Endothelial cell of umbilical vein (primary cell): Measurements from ENCODE around the gene EAPP.

ENCODE experiments used
- POLR2A ChIP-seq: IDR thresholded peaks from 2 replicates; pipeline ENCODE4 v1.6.1; 2012; ENCODE audit warnings: low read depth, mild to moderate bottlenecking, control low read depth, low read length
- TF ChIP-seq, protein P1 (sequence below), 2 donors: IDR thresholded peaks; 1 replicate in 1 of 2; 2 replicates in 1 of 2; pipeline ENCODE4 v1.5.1; 2011; ENCODE audit warnings: low read length in 2 of 2, mild to moderate bottlenecking in 2 of 2, moderate library complexity in 2 of 2, control low read depth in 1 of 2, inconsistent platforms in 1 of 2, low read depth in 1 of 2; ENCODE audit not compliant: insufficient read depth in 1 of 2; ENCODE audit errors: extremely low read depth in 1 of 2

DNA sequence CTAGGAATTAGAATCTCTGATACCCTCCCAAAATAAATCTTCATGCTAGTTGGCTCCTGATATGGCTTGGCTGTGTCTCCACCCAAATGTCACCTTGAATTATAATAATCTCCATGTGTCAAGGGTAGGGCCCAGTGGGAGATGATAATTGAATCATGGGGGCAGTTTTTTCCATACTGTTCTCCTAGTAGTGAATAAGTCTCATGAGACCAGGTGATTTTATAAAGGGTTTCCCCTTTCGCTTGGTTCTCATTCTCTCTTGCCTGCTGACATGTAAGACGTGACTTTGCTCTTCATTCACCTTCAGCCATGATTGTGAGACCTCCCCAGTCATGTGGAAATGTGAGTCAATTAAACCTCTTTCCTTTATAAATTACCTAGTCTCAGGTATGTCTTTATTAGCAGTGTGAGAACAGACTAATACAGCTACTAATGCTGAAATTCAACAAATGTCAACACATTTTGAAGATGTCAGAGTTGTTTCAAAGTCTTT is 65.3 kb downstream of the EAPP start:
- TF ChIP-seq, protein P1, sequence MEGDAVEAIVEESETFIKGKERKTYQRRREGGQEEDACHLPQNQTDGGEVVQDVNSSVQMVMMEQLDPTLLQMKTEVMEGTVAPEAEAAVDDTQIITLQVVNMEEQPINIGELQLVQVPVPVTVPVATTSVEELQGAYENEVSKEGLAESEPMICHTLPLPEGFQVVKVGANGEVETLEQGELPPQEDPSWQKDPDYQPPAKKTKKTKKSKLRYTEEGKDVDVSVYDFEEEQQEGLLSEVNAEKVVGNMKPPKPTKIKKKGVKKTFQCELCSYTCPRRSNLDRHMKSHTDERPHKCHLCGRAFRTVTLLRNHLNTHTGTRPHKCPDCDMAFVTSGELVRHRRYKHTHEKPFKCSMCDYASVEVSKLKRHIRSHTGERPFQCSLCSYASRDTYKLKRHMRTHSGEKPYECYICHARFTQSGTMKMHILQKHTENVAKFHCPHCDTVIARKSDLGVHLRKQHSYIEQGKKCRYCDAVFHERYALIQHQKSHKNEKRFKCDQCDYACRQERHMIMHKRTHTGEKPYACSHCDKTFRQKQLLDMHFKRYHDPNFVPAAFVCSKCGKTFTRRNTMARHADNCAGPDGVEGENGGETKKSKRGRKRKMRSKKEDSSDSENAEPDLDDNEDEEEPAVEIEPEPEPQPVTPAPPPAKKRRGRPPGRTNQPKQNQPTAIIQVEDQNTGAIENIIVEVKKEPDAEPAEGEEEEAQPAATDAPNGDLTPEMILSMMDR (IDR thresholded peaks at IDR 0.05; ENCODE audit: extremely low read depth in 1 of 2, insufficient read depth in 1 of 2, low read depth in 1 of 2, low read length in 2 of 2), result no peak
- no peak for TF ChIP-seq POLR2A
